ENCODE data around the gene ZNF710. TPM values are rescaled to one million over a fixed set of nuclear protein-coding genes. Genes with fewer than 3 reads are reported as not detected.

ZNF710 gene
- total and polyA plus RNA-seq, 9 of the 15 experiments (the other 6 are each of a cell fraction or from before 2014, with no cell fraction given) = 0.56 to 14.2 (median 5.2) TPM

GRCh38 chr15:90047956-90048575, 46.9 kb downstream of the ZNF710 start:
- H3K4me1 ChIP-seq (replicated peaks in 1 of 2; ENCODE audit: control insufficient read depth in 2 of 2, insufficient read depth in 2 of 2, low read length in 2 of 2) = peaks cover 11 to 31% of the 10 kb centered on the region in 2 experiments; a peak in 4 of 5 replicates
- FAIRE-seq (no peak), DNase-seq (ENCODE audit: extremely low read depth in 1 of 4, low spot score in 3 of 4) (no peak), ATAC-seq (no peak)
- H3K9me3 ChIP-seq (replicated peaks; ENCODE audit: control insufficient read depth, insufficient read depth, low read depth, low read length) = no peaks in the 10 kb centered on the region
- H3K36me3 ChIP-seq (ENCODE audit: control insufficient read depth, insufficient read depth, low read length) = no peaks in the 10 kb centered on the region
- WGBS (ENCODE audit: insufficient coverage, low coverage, missing lambda C conversion rate) = 69% methylated on average over 9 of the region's 9 CpGs
- intact Hi-C loops (cut with micrococcal nuclease) = no loop called here
- H3K4me2 ChIP-seq (ENCODE audit: insufficient read depth, low read length) = no peak overlapping the region
- no TSS peak for BruUV-seq (replicated peaks)
- no peak overlapping the region for H3K27ac ChIP-seq (ENCODE audit: extremely low read depth, low read depth, low read length)
- H3K9ac ChIP-seq (ENCODE audit: insufficient read depth in 1 of 2, low read depth in 2 of 2, low read length in 2 of 2) = no peak overlapping the region
- H2AFZ ChIP-seq (ENCODE audit: low read depth, low read length) = no peak overlapping the region
- in situ Hi-C loops (cut with MboI) = no loop called here
- CTCF ChIA-PET (ENCODE audit: low intra/inter-chr PET ratio) = no interaction called here
- no peak overlapping the region for H3K4me3 ChIP-seq
- H3K27me3 ChIP-seq (ENCODE audit: control insufficient read depth in 2 of 2, insufficient read depth in 2 of 2, low read length in 2 of 2) = no peaks in the 10 kb centered on the region
- H3K9me1 ChIP-seq (ENCODE audit: control insufficient read depth, insufficient read depth, low read length) = no peaks in the 10 kb centered on the region
- POLR2A ChIA-PET = interaction anchor here (0.8 to 1.4 kb wide), 3 partner anchors 14 to 50 kb away, joined by 3 read pairs; no protein-coding TSS in a partner anchor
- TF ChIP-seq SOX6 (IDR thresholded peaks at IDR 0.05) (no peak), ZNF830 (CRISPR knock-in tag; IDR thresholded peaks at IDR 0.05) (no peak), GATAD2A (IDR thresholded peaks at IDR 0.05) (no peak), EGR1 (conservative IDR thresholded peaks at IDR 0.05) (no peak), HMBOX1 (IDR thresholded peaks at IDR 0.05) (no peak)
- no peaks in the 10 kb centered on the region for H3K79me2 ChIP-seq (ENCODE audit: control insufficient read depth, insufficient read depth, low read length)
- peaks cover 7% of the 10 kb centered on the region; the same call in 1 of the 2 replicates for H4K20me1 ChIP-seq (replicated peaks; ENCODE audit: control insufficient read depth, insufficient read depth, low read length)

Data from K562 (cell line).